IMR-90 (cell line): ENCODE results near the gene FAM81A. TPM values are rescaled to one million over a fixed set of nuclear protein-coding genes. Genes with fewer than 3 reads are reported as not detected.

Experiments
- ATAC-seq: fragments of 200-7000 bp; cut with Tn5 transposase; 2 replicates; pipeline ENCODE4 v1.9.1; 2020; ENCODE audit warnings: low read depth, mild to moderate bottlenecking, moderate library complexity
- BruUV-seq: library from RNA; stranded (reverse); fragments of 400-500 nt; replicated peaks from 2 replicates; lab custom pipeline; 2021; lab: Mats Ljungman, UMichigan
- CTCF ChIA-PET: fragments of 300-600 bp; formaldehyde crosslinking; extraction: SDS; loops from one replicate; lab custom pipeline; 2021; ENCODE audit warnings: antibody characterized with exemption; lab: Yijun Ruan, JAX
- POLR2A ChIA-PET: fragments of 300-600 bp; sonication (Branson Sonifier 250); formaldehyde crosslinking; loops from one replicate; lab custom pipeline; 2022; ENCODE audit warnings: antibody characterized with exemption; ENCODE audit not compliant: unreplicated experiment; lab: Charles Lee
- DNase-seq: peaks from one replicate; pipeline ENCODE4 v3.0.0; 2013
- H2AFZ ChIP-seq: replicated peaks from 2 replicates; pipeline ENCODE3; 2013; ENCODE audit warnings: low read length, mild to moderate bottlenecking; ENCODE audit not compliant: poor library complexity
- H2AK5ac ChIP-seq: 2 replicates; pipeline ENCODE4 v1.6.1; 2013; ENCODE audit warnings: low read depth, low read length, inconsistent platforms
- H2AK9ac ChIP-seq: replicated peaks from 2 replicates; pipeline ENCODE3; 2013; ENCODE audit warnings: mild to moderate bottlenecking, low read depth, low read length, moderate library complexity; ENCODE audit not compliant: poor library complexity
- H2BK120ac ChIP-seq: 2 replicates; pipeline ENCODE4 v1.6.1; 2013; ENCODE audit warnings: low read depth, low read length, inconsistent platforms
- H2BK15ac ChIP-seq: 3 replicates; pipeline ENCODE4 v1.6.1; 2013; ENCODE audit warnings: low read depth, low read length, inconsistent platforms
- H2BK20ac ChIP-seq: 2 replicates; pipeline ENCODE4 v1.6.1; 2013; ENCODE audit warnings: low read depth, mild to moderate bottlenecking, inconsistent platforms, low read length, moderate library complexity
- H2BK5ac ChIP-seq: 2 replicates; pipeline ENCODE4 v1.6.1; 2013; ENCODE audit warnings: mild to moderate bottlenecking, low read depth, low read length, inconsistent platforms; ENCODE audit not compliant: poor library complexity, severe bottlenecking
- H3K14ac ChIP-seq: replicated peaks from 2 replicates; pipeline ENCODE4 v1.6.1; 2013; ENCODE audit warnings: low read depth, low read length, inconsistent platforms
- H3K18ac ChIP-seq: 2 replicates; pipeline ENCODE4 v1.6.1; 2013; ENCODE audit warnings: low read depth, low read length, control low read depth
- H3K23ac ChIP-seq: 2 replicates; pipeline ENCODE4 v1.6.1; 2013; ENCODE audit warnings: low read depth, low read length, inconsistent platforms
- H3K27ac ChIP-seq: 2 replicates; pipeline ENCODE4 v1.5.1; 2013; ENCODE audit warnings: mild to moderate bottlenecking, control low read depth, low read length; ENCODE audit not compliant: insufficient read depth
- H3K27me3 ChIP-seq: 2 replicates; pipeline ENCODE4 v1.6.1; 2013; ENCODE audit warnings: low read length; ENCODE audit not compliant: control insufficient read depth, insufficient read depth
- H3K36me3 ChIP-seq: 2 replicates; pipeline ENCODE4 v1.6.1; 2013; ENCODE audit warnings: low read length, mixed read lengths; ENCODE audit not compliant: control insufficient read depth, insufficient read depth
- H3K4ac ChIP-seq: 2 replicates; pipeline ENCODE4 v1.6.1; 2013; ENCODE audit warnings: low read depth, low read length, inconsistent platforms
- H3K4me1 ChIP-seq: 2 replicates; pipeline ENCODE4 v1.6.1; 2013; ENCODE audit warnings: low read length, mixed read lengths; ENCODE audit not compliant: control insufficient read depth, insufficient read depth
- H3K4me2 ChIP-seq: 2 replicates; pipeline ENCODE4 v1.6.1; 2013; ENCODE audit warnings: low read depth, mild to moderate bottlenecking, control low read depth, low read length, moderate library complexity
- H3K4me3 ChIP-seq: 2 replicates; pipeline ENCODE4 v1.5.1; 2013; ENCODE audit warnings: low read depth, mild to moderate bottlenecking, control low read depth, low read length, moderate library complexity; ENCODE audit not compliant: insufficient read depth
- H3K56ac ChIP-seq: 2 replicates; pipeline ENCODE4 v1.6.1; 2013; ENCODE audit warnings: low read length, inconsistent platforms; ENCODE audit not compliant: insufficient read depth; ENCODE audit errors: extremely low read depth
- H3K79me1 ChIP-seq, 2 experiments: 2 replicates each; pipeline ENCODE4 v1.6.1; 2013; ENCODE audit warnings: low read length in 2 of 2, inconsistent platforms in 1 of 2, low read depth in 1 of 2
- H3K9ac ChIP-seq: 2 replicates; pipeline ENCODE4 v1.6.1; 2013; ENCODE audit warnings: low read depth, low read length, control low read depth
- H3K9me1 ChIP-seq: 2 replicates; pipeline ENCODE4 v1.6.1; 2013; ENCODE audit warnings: low read length, inconsistent platforms; ENCODE audit not compliant: insufficient read depth
- H3K9me3 ChIP-seq: 2 replicates; pipeline ENCODE4 v1.6.1; 2013; ENCODE audit warnings: low read length; ENCODE audit not compliant: control insufficient read depth, insufficient read depth
- H4K20me1 ChIP-seq: 2 replicates; pipeline ENCODE4 v1.6.1; 2013; ENCODE audit warnings: low read length, inconsistent platforms; ENCODE audit not compliant: insufficient read depth
- H4K5ac ChIP-seq: 2 replicates; pipeline ENCODE4 v1.6.1; 2013; ENCODE audit warnings: mild to moderate bottlenecking, low read depth, low read length, control low read depth
- H4K8ac ChIP-seq, 2 experiments: 2 replicates each; pipeline ENCODE4 v1.6.1; 2013; ENCODE audit warnings: low read depth in 2 of 2, low read length in 2 of 2, control low read depth in 1 of 2, inconsistent platforms in 1 of 2
- H4K91ac ChIP-seq: 2 replicates; pipeline ENCODE4 v1.6.1; 2013; ENCODE audit warnings: low read depth, low read length, inconsistent platforms; ENCODE audit not compliant: insufficient read depth
- CEBPB ChIP-seq: IDR thresholded peaks from 2 replicates; pipeline ENCODE4 v1.6.1; 2012; ENCODE audit warnings: low read depth, low read length, improper control_type of control experiment
- CHD1 ChIP-seq: IDR thresholded peaks from 2 replicates; pipeline ENCODE4 v1.6.1; 2012; ENCODE audit warnings: low read depth, low read length, improper control_type of control experiment
- FOS ChIP-seq: fragments of 150-350 bp; IDR thresholded peaks from 2 replicates; pipeline ENCODE4 v1.6.1; 2016; ENCODE audit warnings: low read depth, low read length
- MAFK ChIP-seq: IDR thresholded peaks from 2 replicates; pipeline ENCODE4 v1.6.1; 2012; ENCODE audit warnings: low read depth, low read length, improper control_type of control experiment
- MAZ ChIP-seq: IDR thresholded peaks from 2 replicates; pipeline ENCODE4 v1.6.1; 2012; ENCODE audit warnings: low read depth, mild to moderate bottlenecking, low read length, improper control_type of control experiment, moderate library complexity, borderline replicate concordance
- MXI1 ChIP-seq: IDR thresholded peaks from 2 replicates; pipeline ENCODE4 v1.6.1; 2012; ENCODE audit warnings: low read depth, mild to moderate bottlenecking, low read length, moderate library complexity, borderline replicate concordance
- NFE2L2 ChIP-seq: fragments of 150-350 bp; IDR thresholded peaks from 2 replicates; pipeline ENCODE4 v1.6.1; 2016; ENCODE audit warnings: low read depth, mild to moderate bottlenecking, low read length
- POLR2A ChIP-seq: IDR thresholded peaks from 2 replicates; pipeline ENCODE4 v1.6.1; 2012; ENCODE audit warnings: mild to moderate bottlenecking, low read depth, low read length
- RAD21 ChIP-seq: IDR thresholded peaks from 2 replicates; pipeline ENCODE4 v1.6.1; 2012; ENCODE audit warnings: low read length, improper control_type of control experiment
- RCOR1 ChIP-seq: IDR thresholded peaks from 2 replicates; pipeline ENCODE4 v1.6.1; 2012; ENCODE audit warnings: mild to moderate bottlenecking, low read length, improper control_type of control experiment; ENCODE audit not compliant: insufficient replicate concordance
- SMC3 ChIP-seq: fragments of 150-350 bp; IDR thresholded peaks from 2 replicates; pipeline ENCODE4 v1.6.1; 2016; ENCODE audit warnings: low read depth, mild to moderate bottlenecking, antibody characterized with exemption, low read length, moderate library complexity
- USF2 ChIP-seq: fragments of 150-350 bp; IDR thresholded peaks from 2 replicates; pipeline ENCODE4 v1.6.1; 2017; ENCODE audit warnings: mild to moderate bottlenecking, antibody characterized with exemption, low read length, low read depth
- WGBS, 2 experiments: methylation state at CpG; one replicate each; pipeline versions ENCODE4 v1.1.5 to v1.1.7; 2013; ENCODE audit warnings: missing lambda C conversion rate in 2 of 2; ENCODE audit not compliant: insufficient read length in 1 of 2; ENCODE audit errors: extremely low coverage in 2 of 2; 5-methylcytosine and 5-hydroxymethylcytosine counted together
- dilution Hi-C: fragments of 300-500 bp; cut with HindIII; formaldehyde crosslinking; loops from one replicate; pipeline ENCODE4 v1.14.3; 2018; ENCODE audit warnings: low sequenced_read_pairs; ENCODE audit not compliant: unreplicated experiment
- in situ Hi-C: fragments of 300-500 bp; cut with MboI; formaldehyde crosslinking; loops from 3 replicates; pipeline ENCODE4 v1.14.3; 2019; ENCODE audit warnings: low sequenced_read_pairs, inconsistent platforms, mixed read lengths
- intact Hi-C: fragments of 100-400 bp; cut with micrococcal nuclease; formaldehyde crosslinking; loops from 2 replicates; pipeline ENCODE4 v1.10.0; 2022
- polyA plus RNA-seq, 3 experiments: library from polyadenylated mRNA; depleted of rRNA; stranded (reverse); fragments of >200 nt; gene quantifications; 2 replicates each; pipeline ENCODE4 v1.2.3, GENCODE V29; 2012; ENCODE audit warnings: low replicate concordance in 1 of 3
- total RNA-seq: library from RNA; depleted of rRNA; stranded (reverse); fragments of >200 nt; gene quantifications from 2 replicates; pipeline ENCODE4 v1.2.3, GENCODE V29; 2012
- TF ChIP-seq, protein P1 (sequence below): fragments of 150-350 bp; IDR thresholded peaks from 2 replicates; pipeline ENCODE4 v1.6.1; 2016; ENCODE audit warnings: low read depth, mild to moderate bottlenecking, low read length, moderate library complexity, borderline replicate concordance
- TF ChIP-seq, protein P2 (sequence below): conservative IDR thresholded peaks from 2 replicates; pipeline ENCODE4 v1.5.1; 2012; ENCODE audit warnings: mild to moderate bottlenecking, low read depth, low read length, improper control_type of control experiment

Gene FAM81A
- total and polyA plus RNA-seq, 2 of the 4 experiments (the other 2 are of a cell fraction) = not detected

DNA sequence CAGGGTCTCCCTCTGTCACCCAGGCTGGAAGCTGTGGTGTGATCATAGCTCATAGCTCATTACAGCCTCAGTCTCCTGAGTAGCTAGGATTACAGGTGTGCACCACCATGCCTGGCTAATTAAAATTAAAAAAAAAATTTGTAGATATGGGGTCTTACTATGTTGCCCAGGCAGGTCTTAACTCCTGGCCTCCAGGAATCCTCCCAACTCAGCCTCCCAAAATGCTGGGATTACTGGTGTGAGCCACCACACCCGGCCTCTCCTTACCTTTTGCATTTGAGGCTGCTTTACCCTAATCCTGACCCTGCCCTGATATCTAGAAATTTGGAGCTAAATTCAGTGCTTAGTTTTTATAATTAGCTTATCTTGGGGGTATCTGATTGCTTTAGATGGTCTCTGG lies 90.4 kb downstream of the FAM81A start:
- H2BK5ac ChIP-seq = no peak overlapping the region
- intact Hi-C loops = loop anchor here (5.0 to 10.0 kb wide), 2 partner anchors 571 to 1314 kb away; no protein-coding TSS in a partner anchor
- H3K4me1 ChIP-seq = no peaks in the 10 kb centered on the region
- ChIA-PET CTCF (interaction anchor here (0.6 to 2.1 kb wide), 13 partner anchors 9 to 1306 kb away, joined by 3 to 16 read pairs (median 4); no protein-coding TSS in a partner anchor), POLR2A (no interaction called here)
- no TSS peak for BruUV-seq
- no peak overlapping the region for H4K91ac ChIP-seq
- H3K79me1 ChIP-seq = no peaks in the 10 kb centered on the region
- H3K27ac ChIP-seq = no peak overlapping the region
- H2AK5ac ChIP-seq = no peak overlapping the region
- no peaks in the 10 kb centered on the region for H3K9me3 ChIP-seq
- no peak overlapping the region for H3K4ac ChIP-seq
- no peak overlapping the region for H2AK9ac ChIP-seq
- no peak overlapping the region for H3K14ac ChIP-seq
- no peak overlapping the region for H3K4me3 ChIP-seq
- H4K5ac ChIP-seq = no peak overlapping the region
- H3K36me3 ChIP-seq = no peaks in the 10 kb centered on the region
- H3K9me1 ChIP-seq = no peaks in the 10 kb centered on the region
- no peak for TF ChIP-seq MAFK
- TF ChIP-seq SMC3 = no peak
- no peak for TF ChIP-seq CHD1
- TF ChIP-seq NFE2L2 = no peak
- no peak for TF ChIP-seq RCOR1
- no peak for TF ChIP-seq POLR2A
- no peak for TF ChIP-seq USF2
- TF ChIP-seq CEBPB = no peak
- TF ChIP-seq, protein P1, sequence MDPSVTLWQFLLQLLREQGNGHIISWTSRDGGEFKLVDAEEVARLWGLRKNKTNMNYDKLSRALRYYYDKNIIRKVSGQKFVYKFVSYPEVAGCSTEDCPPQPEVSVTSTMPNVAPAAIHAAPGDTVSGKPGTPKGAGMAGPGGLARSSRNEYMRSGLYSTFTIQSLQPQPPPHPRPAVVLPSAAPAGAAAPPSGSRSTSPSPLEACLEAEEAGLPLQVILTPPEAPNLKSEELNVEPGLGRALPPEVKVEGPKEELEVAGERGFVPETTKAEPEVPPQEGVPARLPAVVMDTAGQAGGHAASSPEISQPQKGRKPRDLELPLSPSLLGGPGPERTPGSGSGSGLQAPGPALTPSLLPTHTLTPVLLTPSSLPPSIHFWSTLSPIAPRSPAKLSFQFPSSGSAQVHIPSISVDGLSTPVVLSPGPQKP = no peak
- TF ChIP-seq MAZ = no peak
- no peak for TF ChIP-seq RAD21
- no peak for TF ChIP-seq FOS
- no peak for TF ChIP-seq MXI1
- TF ChIP-seq, protein P2, sequence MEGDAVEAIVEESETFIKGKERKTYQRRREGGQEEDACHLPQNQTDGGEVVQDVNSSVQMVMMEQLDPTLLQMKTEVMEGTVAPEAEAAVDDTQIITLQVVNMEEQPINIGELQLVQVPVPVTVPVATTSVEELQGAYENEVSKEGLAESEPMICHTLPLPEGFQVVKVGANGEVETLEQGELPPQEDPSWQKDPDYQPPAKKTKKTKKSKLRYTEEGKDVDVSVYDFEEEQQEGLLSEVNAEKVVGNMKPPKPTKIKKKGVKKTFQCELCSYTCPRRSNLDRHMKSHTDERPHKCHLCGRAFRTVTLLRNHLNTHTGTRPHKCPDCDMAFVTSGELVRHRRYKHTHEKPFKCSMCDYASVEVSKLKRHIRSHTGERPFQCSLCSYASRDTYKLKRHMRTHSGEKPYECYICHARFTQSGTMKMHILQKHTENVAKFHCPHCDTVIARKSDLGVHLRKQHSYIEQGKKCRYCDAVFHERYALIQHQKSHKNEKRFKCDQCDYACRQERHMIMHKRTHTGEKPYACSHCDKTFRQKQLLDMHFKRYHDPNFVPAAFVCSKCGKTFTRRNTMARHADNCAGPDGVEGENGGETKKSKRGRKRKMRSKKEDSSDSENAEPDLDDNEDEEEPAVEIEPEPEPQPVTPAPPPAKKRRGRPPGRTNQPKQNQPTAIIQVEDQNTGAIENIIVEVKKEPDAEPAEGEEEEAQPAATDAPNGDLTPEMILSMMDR = no peak
- no peak overlapping the region for H3K56ac ChIP-seq
- H2AFZ ChIP-seq = no peak overlapping the region
- DNase-seq (no peak), ATAC-seq (no peak)
- no CpG with 5 or more reads among the region's 1 CpG for WGBS, 2 experiments
- no peak overlapping the region for H2BK120ac ChIP-seq
- no peak overlapping the region for H3K23ac ChIP-seq
- peaks cover 9% of the 10 kb centered on the region for H3K27me3 ChIP-seq
- no peaks in the 10 kb centered on the region for H4K20me1 ChIP-seq
- no peak overlapping the region for H3K9ac ChIP-seq
- H3K4me2 ChIP-seq = no peak overlapping the region
- no peak overlapping the region for H2BK15ac ChIP-seq
- H2BK20ac ChIP-seq = no peak overlapping the region
- no peak overlapping the region for H3K18ac ChIP-seq
- dilution Hi-C loops = no loop called here
- no peak overlapping the region for H4K8ac ChIP-seq
- in situ Hi-C loops = no loop called here
